Superior temporal gyrus (tissue), 1 donor: Measurements from ENCODE around the gene RETREG1.
"Not testable (repeated sequence)": the region's sequence is repeated elsewhere in the genome, so short reads cannot be mapped to it uniquely, and the experiment has no call there.

Source experiments
- DNase-seq: peaks from one replicate; pipeline ENCODE4 v3.0.0-alpha.2; 2016; ENCODE audit errors: extremely low spot score

RETREG1 gene

GRCh38 chr5:16552666-16553343, 64.0 kb downstream of the RETREG1 start:
- DNase-seq, result peak; percentile 94

- no peak for DNase-seq
These were observed 65.2 kb downstream of the RETREG1 start for GRCh38 chr5:16551628-16552027.

- no peak for DNase-seq
These were observed 66.4 kb downstream of the RETREG1 start for GRCh38 chr5:16550316-16550952.

DNA sequence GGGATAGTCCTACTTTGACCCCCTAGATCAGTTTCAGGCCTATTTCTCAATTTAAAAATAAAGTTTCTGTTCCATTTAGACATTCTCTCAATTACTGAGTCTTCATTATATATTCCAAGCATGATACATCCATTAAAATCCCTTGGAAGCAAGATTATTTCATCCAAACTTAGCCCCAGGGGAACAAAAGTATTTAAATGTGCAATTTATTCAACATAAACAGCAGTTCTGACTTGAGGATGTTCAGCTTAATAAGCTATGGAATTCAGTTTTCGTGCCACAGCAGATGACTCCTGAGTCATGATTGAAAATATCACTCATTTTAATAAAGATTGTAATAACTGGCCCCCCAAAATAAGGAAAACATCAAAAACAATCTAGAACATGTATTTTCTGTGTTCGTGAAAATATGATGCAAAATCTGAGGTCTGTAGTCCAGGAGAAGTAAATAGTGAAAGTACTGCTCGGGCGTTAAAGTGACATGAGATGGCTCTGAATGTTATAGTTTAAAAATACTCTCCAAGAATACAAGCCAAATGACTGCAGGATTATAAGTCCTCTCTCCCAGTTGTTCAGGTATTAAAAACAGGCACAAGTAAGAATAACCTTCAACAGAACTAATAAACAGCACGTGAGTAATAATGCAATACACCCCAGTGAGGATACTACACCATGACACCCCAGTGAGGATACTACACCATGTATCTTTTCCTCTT, 67.1 kb downstream of the RETREG1 start:
- DNase-seq, result no peak

DNA sequence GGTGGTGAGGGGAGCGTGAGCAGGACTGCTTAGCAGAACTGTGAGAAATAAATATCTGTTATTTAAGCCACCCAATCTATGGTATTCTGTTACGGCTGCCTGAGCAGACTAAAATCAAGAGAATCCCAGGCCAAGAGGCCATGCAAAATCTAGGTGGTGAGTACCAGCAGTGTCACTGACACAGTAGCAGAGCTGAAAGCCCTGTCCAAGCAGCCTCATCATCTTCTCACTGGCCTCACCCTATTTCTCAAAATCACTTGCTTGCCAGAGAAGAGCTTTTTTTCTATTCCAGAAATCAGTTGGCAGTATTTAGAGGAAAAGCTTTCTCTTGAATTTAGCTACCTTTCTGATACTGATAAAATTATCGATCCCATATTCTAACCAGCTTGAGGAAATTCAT, 68.0 kb downstream of the RETREG1 start:
- DNase-seq, result no peak

DNA sequence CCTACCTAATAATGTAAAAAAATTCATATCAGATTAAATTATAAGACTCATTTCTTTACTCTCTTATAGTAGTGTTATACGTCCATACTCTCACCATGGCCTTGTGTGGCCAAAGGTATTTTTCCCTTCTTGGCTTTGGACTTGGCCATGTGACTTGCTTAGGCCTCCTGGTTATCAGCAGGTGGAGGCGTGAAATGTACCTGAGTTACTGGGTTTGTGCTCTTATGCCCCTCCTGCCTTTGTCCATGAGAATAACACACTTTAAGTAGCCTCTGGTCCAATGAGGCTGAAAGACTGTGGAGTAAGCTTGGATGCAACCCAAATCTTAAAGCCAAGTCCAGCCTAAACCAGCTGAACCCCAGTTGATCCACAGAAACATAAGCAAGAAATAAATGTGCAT, 68.7 kb downstream of the RETREG1 start:
- no peak for DNase-seq

DNA sequence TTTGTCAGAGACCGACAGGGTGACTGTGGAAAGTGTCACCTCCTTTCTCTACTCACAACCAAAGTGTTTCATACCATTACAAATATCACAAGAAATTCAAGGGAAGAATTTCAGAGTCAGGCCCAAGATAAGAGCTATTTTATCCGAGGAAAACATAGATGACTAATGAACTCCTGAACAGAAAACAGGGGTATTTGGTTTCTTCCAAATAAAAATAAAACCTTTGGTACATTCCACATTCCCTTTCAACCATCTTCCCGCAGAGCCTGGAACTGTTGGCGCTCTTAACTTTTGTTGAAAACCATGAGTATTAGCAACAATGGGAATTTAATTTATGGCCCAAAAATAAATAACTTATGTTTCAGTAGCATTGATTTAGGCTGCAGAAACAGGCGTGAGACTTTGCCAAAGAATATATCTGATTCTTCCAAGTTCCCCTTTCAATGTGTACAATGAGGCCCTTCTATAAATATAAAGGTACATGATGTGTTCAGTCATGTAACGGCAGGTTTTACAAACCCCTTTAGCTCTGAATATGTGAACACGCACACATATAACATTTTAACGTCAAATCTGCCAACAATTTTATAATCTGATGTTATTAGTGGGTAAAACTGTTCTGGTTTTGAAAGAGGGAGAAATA, 69.5 kb downstream of the RETREG1 start:
- no peak for DNase-seq

GRCh38 chr5:16546732-16547131, 70.1 kb downstream of the RETREG1 start:
- peak; percentile 70 for DNase-seq

DNA sequence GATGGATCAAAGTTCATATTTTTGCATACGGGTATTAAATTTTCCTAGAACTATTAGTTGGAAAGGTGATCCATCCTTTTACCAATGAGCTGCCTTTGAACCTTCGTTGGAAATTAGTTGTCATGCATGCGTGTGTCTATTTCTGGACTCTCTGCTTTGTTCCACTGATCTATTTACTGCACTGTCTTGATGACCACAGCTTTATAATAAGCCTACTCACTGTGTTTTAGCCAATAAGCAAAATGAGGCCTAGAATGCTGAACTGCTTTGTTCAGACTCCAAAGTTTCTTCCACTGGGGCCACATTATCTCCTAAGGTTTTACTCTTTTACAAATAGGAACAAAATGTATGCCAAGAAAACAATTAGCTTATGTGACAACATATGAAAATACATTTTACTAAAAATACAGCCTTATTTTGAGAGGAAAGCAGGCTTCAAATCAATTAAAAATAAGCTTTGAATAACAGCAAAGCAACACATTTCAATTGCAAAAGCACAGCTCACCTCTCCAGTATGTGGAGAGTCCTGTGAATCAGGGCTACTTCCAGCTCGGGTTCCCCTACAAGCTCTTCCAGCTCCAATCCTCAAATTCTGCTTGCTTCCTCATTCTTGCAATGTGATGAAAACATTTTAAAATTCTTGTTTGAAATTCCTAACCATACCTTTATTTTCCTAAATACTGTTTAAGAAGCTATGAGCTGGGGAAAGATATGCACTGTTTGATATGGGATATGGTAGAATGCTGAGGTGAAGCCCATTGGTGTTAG, 72.0 kb downstream of the RETREG1 start:
- DNase-seq, result peak; percentile 73

DNA sequence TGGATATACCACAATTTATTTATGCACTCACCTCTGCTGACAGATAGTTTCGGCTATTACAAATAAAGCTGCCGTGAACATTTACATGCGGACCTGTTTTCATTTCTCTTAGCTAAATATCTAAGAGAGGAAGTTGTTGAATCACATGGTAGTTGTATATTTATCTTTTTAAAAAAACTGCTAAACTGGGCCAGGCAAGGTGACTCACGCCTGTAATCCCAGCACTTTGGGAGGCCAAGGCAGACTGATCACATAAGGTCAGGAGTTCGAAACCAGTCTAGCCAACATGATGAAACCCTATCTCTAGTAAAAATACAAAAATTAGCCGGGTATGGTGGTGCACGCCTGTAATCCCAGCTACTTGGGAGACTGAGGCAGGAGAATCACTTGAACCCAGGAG, 73.6 kb downstream of the RETREG1 start:
- not testable (repeated sequence) for DNase-seq

- DNase-seq, result no peak
These were observed 74.6 kb downstream of the RETREG1 start for GRCh38 chr5:16542236-16542635.

- not testable (repeated sequence) for DNase-seq
These were observed 75.2 kb downstream of the RETREG1 start for GRCh38 chr5:16541592-16541991.

GRCh38 chr5:16540421-16540820, 76.4 kb downstream of the RETREG1 start:
- peak; percentile 77 for DNase-seq

DNA sequence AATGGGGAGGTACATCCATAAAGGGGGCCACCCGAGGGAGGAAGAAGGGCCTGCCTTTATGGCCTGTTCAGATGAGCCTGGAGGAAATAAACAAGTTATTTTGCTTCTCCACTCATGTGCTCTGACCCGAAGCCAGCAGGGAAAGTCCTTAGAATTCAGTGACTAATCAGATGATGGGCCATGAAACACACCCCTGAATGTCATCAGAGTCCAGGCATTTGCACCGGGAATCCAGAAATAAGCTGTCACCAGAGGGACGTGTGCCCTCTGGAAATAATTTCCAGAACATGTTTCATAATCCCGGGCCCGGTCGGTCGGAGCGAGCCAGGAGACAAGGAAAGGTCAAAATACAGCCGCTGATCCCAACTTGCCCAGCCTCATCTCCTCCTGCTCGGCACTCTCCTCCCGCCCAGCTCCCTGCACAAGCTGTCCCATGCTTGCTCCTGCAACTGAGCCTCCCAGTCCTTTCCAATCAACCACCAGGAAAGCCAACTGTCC, 77.6 kb downstream of the RETREG1 start:
- DNase-seq, result no peak

GRCh38 chr5:16538006-16538405, 78.8 kb downstream of the RETREG1 start:
- DNase-seq, result no peak

DNA sequence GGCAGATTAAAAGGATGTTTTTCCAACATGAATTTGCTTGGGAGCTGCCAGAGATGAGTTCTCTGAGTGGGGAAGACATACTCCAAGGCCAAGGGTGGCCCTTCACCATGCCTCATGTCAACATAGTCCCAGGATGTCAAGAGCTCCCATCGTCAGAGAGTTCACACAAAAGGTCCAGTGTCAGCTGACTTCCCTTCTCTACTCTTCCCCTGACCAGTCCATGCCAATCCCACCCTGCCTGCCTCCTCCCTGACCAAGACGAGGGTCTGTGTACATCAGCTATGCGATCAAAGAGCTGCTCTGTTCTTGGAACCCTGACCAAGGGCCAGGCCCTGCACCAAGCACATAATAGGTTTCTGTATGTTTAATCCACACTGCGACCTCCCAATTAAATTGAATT, 80.0 kb downstream of the RETREG1 start:
- DNase-seq, result no peak

- no peak for DNase-seq
These were observed 80.6 kb downstream of the RETREG1 start for GRCh38 chr5:16536246-16536645.

DNA sequence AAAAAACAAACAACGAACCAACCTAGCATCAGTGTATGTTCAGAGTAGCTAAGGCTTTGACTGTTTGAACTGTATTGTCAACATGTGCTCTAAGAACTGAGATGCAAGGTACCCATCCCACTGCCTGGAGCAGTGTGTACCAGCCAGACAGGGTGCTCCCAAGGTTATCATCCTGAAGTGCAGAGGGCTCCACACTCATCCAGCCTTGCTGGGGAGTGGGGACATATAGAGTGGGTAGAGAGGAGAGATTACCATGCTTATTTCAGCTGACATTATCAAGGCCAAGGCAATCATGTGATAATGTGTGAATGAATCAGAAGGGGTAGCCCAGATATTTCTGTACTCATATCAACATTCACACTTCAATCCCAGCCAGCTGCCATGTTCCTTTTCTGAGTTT, 82.5 kb downstream of the RETREG1 start:
- DNase-seq, result no peak

DNA sequence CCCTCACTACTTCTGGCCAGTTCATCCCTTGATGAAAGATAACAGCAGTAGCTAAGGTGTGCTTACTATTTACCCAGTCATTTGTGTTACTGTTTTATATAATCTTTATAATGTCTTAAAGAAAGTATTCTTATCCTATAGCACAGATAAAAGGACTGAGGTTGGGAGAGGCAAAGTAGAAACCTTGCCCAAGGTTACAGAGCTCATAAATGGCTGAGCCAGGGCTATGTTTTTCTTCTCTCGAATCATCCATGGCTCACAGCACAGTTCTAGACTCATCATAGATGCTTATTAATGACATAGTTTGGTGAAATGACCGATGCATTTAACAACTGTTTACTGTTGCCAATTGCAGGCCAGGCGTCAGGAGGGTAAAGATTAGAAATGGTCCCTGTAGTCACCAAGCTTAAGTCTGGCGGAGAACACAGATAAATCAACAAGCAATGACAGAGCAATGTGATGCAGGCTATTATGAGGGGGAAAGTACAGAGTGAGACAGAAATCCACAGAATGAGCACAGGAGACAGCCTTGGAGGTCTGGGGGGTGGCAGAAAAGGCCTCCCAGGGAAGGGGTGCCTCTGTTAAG, 85.6 kb downstream of the RETREG1 start:
- DNase-seq, result no peak

GRCh38 chr5:16529306-16529705, 87.5 kb downstream of the RETREG1 start:
- no peak for DNase-seq
